Measurements from ENCODE around the gene VTI1A.
A peak's percentile ranks its signal among the peaks of the same experiment; 100 is the strongest.
"Not testable (repeated sequence)": the region's sequence is repeated elsewhere in the genome, so short reads cannot be mapped to it uniquely, and the experiment has no call there.

Gene VTI1A

GRCh38 chr10:112446855-112447619 lies at the start of gene VTI1A, which contains the start of gene ZDHHC6:
Gene VTI1A (plus strand): TSS chr10:112447215. CDS start chr10:112447374, 159 bp downstream.
Gene ZDHHC6 (minus strand): TSS chr10:112446914. CDS start chr10:112445436, 1,478 bp downstream.
- DNase-seq: peak; percentile 83

GRCh38 chr10:112397592-112397991 lies 49.4 kb upstream of the VTI1A start:
- no peak for DNase-seq

- no peak for DNase-seq
These were observed 44.1 kb upstream of the VTI1A start for GRCh38 chr10:112402917-112403316.

- DNase-seq: no peak
These were observed 42.4 kb upstream of the VTI1A start for GRCh38 chr10:112404617-112405016.

GRCh38 chr10:112406806-112407205 lies 40.2 kb upstream of the VTI1A start:
- not testable (repeated sequence) for DNase-seq

- no peak for DNase-seq
These were observed 39.3 kb upstream of the VTI1A start for GRCh38 chr10:112407696-112408095.

- DNase-seq: no peak
These were observed 37.7 kb upstream of the VTI1A start for GRCh38 chr10:112409299-112409698.

- no peak for DNase-seq
These were observed 37.3 kb upstream of the VTI1A start for GRCh38 chr10:112409755-112410154.

GRCh38 chr10:112412696-112413095 lies 34.3 kb upstream of the VTI1A start:
- no peak for DNase-seq

- DNase-seq: no peak
These were observed 25.3 kb upstream of the VTI1A start for GRCh38 chr10:112421731-112422130.

GRCh38 chr10:112424651-112425050 lies 22.4 kb upstream of the VTI1A start:
- DNase-seq: no peak

- no peak for DNase-seq
These were observed 20.9 kb upstream of the VTI1A start for GRCh38 chr10:112426111-112426510.

GRCh38 chr10:112429147-112429546 lies 17.9 kb upstream of the VTI1A start:
- no peak for DNase-seq

GRCh38 chr10:112429654-112430230 lies 17.3 kb upstream of the VTI1A start:
- DNase-seq: no peak

- DNase-seq: no peak
These were observed 13.9 kb upstream of the VTI1A start for GRCh38 chr10:112433136-112433535.

GRCh38 chr10:112434988-112435619 lies 11.9 kb upstream of the VTI1A start:
- no peak for DNase-seq

- no peak for DNase-seq
These were observed 8.7 kb upstream of the VTI1A start for GRCh38 chr10:112438356-112438755.

GRCh38 chr10:112441520-112441919 lies 5.5 kb upstream of the VTI1A start:
- no peak for DNase-seq

GRCh38 chr10:112442063-112442462 lies 5.0 kb upstream of the VTI1A start:
- no peak for DNase-seq

- no peak for DNase-seq
These were observed 760 bp upstream of the VTI1A start for GRCh38 chr10:112446055-112446854.

- DNase-seq: no peak
These were observed 559 bp downstream of the VTI1A start for GRCh38 chr10:112447620-112447928.

- DNase-seq: no peak
These were observed 1.9 kb downstream of the VTI1A start for GRCh38 chr10:112448888-112449287.
